Astrocyte of the cerebellum (primary cell): ENCODE data around the gene SERPINI2.

Experiments
- DNase-seq: peaks from one replicate; pipeline ENCODE4 v3.0.0-alpha.2; 2011; ENCODE audit warnings: low read depth
- H3K4me3 ChIP-seq: 2 replicates; pipeline ENCODE4 v1.5.1; 2011; ENCODE audit warnings: mild to moderate bottlenecking, low read depth, low read length, moderate library complexity
- in situ Hi-C: cut with HindIII; loops from 2 replicates; pipeline ENCODE4 v1.10.0; 2017; ENCODE audit warnings: low sequenced_read_pairs
- TF ChIP-seq, protein P1 (sequence below): IDR thresholded peaks from 2 replicates; pipeline ENCODE4 v1.5.1; 2012; ENCODE audit warnings: low read length, low read depth, moderate library complexity, mild to moderate bottlenecking; ENCODE audit errors: missing control alignments

SERPINI2 gene

DNA sequence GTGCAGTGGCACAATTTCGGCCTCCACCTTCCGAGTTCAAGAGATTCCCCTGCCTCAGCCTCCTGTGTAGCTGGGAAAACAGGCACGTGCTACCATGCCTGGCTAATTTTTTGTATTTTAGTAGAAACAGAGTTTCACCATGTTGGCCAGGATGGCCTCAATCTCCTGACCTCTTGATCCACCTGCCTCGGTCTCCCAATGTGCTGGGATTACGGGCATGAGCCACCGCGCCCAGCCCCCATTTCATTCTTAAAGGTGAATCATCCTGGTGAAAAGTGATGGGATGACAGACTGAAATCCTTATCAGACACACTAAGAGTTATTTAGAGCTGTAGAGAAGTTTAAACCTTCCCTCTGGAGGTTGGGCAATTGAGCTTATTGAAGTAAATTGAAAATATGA, 24.1 kb upstream of the SERPINI2 start:
- DNase-seq: no peak
- no peak overlapping the region for H3K4me3 ChIP-seq
- TF ChIP-seq, protein P1, sequence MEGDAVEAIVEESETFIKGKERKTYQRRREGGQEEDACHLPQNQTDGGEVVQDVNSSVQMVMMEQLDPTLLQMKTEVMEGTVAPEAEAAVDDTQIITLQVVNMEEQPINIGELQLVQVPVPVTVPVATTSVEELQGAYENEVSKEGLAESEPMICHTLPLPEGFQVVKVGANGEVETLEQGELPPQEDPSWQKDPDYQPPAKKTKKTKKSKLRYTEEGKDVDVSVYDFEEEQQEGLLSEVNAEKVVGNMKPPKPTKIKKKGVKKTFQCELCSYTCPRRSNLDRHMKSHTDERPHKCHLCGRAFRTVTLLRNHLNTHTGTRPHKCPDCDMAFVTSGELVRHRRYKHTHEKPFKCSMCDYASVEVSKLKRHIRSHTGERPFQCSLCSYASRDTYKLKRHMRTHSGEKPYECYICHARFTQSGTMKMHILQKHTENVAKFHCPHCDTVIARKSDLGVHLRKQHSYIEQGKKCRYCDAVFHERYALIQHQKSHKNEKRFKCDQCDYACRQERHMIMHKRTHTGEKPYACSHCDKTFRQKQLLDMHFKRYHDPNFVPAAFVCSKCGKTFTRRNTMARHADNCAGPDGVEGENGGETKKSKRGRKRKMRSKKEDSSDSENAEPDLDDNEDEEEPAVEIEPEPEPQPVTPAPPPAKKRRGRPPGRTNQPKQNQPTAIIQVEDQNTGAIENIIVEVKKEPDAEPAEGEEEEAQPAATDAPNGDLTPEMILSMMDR: no peak
- in situ Hi-C loops: no loop called here

DNA sequence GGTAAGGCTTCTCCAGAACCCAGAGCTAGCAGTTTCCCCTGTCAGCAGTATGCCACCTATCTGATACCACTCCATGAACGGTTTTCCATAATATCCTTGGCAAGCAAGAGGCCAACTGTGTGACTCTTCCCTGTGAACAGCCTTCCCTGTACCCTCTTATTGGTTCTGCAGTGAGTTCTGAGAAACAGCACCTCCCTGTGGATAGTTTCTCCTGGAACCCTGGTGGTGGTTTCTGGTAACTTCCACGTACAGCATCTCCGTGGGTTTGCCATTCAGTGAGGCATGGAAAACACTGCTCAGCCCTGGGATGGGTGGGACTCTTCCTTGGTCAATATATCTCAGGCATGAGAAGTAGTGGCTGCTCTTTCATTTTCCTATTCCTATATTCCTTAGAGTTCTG, 19.4 kb upstream of the SERPINI2 start:
- no peak for DNase-seq
- in situ Hi-C loops: no loop called here
- H3K4me3 ChIP-seq: no peak overlapping the region
- TF ChIP-seq, protein P1: peak; percentile 39

DNA sequence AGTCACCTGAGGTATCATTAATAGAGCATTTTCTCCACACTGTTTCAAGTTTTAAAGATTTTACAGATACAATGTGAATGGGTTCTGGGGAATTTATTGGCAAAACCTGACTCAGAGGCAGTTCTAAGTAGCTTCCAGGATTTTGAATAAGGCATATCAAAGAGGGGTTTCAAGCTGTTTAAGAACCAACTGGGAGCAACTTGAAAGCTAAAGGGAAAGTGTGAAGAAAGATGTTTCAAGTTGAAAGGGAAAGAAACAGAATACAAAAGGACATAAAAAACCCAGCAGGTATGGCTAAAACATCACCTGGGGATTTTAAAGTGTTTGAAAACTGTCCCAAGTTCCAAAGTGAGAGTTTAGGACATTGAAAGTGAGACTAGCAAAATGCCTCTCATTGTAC, 17.8 kb upstream of the SERPINI2 start:
- in situ Hi-C loops: no loop called here
- no peak overlapping the region for H3K4me3 ChIP-seq
- TF ChIP-seq, protein P1: no peak
- no peak for DNase-seq

DNA sequence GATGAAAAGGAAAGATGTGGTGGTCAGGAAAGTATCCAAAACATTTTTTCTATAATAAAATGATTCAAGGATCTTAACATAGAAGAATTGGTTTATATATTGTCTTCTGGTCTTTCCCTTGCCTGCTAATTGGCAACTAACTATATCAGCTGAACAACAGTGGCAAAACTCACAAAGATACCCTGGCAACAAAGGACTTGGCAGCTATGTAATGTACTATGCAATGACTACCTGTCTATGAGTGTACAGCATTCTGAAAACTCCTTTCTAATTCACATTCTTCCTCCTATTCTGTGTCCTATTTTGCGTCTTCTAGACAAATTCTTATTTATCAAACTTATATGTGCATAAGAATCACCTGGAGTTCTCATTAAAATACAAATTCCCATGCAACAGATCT, 15.7 kb upstream of the SERPINI2 start:
- TF ChIP-seq, protein P1: no peak
- in situ Hi-C loops: no loop called here
- H3K4me3 ChIP-seq: no peak overlapping the region
- peak; percentile 6 for DNase-seq

DNA sequence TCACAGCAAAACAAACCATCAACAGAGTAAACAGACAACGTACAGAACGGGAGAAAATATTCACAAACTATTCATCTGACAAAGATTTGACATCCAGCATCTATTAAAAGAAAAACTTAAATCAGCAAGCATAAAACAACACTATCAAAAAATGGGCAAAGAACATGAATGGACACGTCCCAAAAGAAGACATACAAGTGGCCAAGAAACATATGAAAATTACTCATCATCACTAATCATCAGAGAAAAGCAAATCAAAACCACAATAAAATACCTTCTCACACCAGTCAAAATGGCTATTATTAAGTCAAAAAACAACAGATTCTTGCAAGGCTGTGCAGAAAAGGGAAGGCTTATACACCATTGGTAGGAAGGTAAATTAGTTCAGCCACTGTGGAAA, 13.7 kb upstream of the SERPINI2 start:
- TF ChIP-seq, protein P1: no peak
- in situ Hi-C loops: no loop called here

DNA sequence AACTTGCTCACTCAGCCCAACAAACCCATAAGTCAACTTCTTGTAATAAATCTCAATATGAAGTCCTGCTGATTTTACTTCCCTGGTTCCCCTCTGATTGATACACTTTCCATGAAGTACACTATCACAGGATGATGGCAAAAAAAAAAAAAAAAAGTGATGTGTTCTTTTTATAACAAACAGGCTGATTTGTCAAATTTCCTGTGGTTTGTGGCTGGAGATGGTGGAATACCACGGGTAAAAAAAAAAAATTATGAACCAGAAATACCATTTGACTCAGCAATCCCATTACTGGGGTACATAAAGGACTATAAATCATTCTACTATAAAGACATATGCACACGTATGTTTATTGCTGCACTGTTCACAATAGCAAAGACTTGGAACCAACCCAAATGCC, 10.7 kb upstream of the SERPINI2 start:
- no peak for DNase-seq
- TF ChIP-seq, protein P1: no peak
- H3K4me3 ChIP-seq: no peak overlapping the region
- in situ Hi-C loops: no loop called here

More for the DNA sequence above, 13.7 kb upstream of the SERPINI2 start:
- H3K4me3 ChIP-seq: no peak overlapping the region
- no peak for DNase-seq
